ENCODE measurements around the gene P2RY12. TPM values are rescaled to one million over a fixed set of nuclear protein-coding genes. Genes with fewer than 3 reads are reported as not detected.
A peak's percentile ranks its signal among the peaks of the same experiment; 100 is the strongest.

The P2RY12 gene
- total RNA-seq, 2 donors from 2014 or later: not detected

- Mint-ChIP-seq H3K4me1 (peaks cover 30% of the 10 kb centered on the region), H3K27ac (no peak overlapping the region), H3K4me3 (no peak overlapping the region), H3K27me3 (ENCODE audit: insufficient read depth) (no peaks in the 10 kb centered on the region), H3K36me3 (ENCODE audit: low read depth) (no peaks in the 10 kb centered on the region), H3K9me3 (no peaks in the 10 kb centered on the region)
- TF ChIP-seq CTCF (conservative IDR thresholded peaks at IDR 0.05): no peak
- no peaks in the 10 kb centered on the region for H3K27me3 ChIP-seq (ENCODE audit: control insufficient read depth, insufficient read depth, low read length, poor library complexity, severe bottlenecking)
- H3K4me3 ChIP-seq (ENCODE audit: low read length): no peak overlapping the region
- H3K36me3 ChIP-seq (ENCODE audit: control insufficient read depth, insufficient read depth, low read length): no peaks in the 10 kb centered on the region
- no peak overlapping the region for H3K27ac ChIP-seq (ENCODE audit: low read depth, low read length)
- no peak for DNase-seq
- no peak overlapping the region for H3K9ac ChIP-seq (ENCODE audit: extremely low read depth, low read length, poor library complexity, severe bottlenecking)
- peaks cover 5% of the 10 kb centered on the region for H3K9me3 ChIP-seq (ENCODE audit: control insufficient read depth, low read length)
- H3K4me1 ChIP-seq (ENCODE audit: control insufficient read depth, insufficient read depth, low read length): peaks cover 9% of the 10 kb centered on the region
- 57 to 81% methylated on average over 1 to 3 of the region's 3 CpGs for WGBS, 2 experiments (ENCODE audit: insufficient coverage in 1 of 2, insufficient read length in 1 of 2)
Observed at GRCh38 chr3:151312972-151313371, 71.6 kb downstream of the P2RY12 start.

- Mint-ChIP-seq H3K4me3 (no peak overlapping the region), H3K27ac (no peak overlapping the region), H3K4me1 (peaks cover 39% of the 10 kb centered on the region), H3K27me3 (ENCODE audit: insufficient read depth) (no peaks in the 10 kb centered on the region), H3K36me3 (ENCODE audit: low read depth) (no peaks in the 10 kb centered on the region), H3K9me3 (no peaks in the 10 kb centered on the region)
- H3K9me3 ChIP-seq (ENCODE audit: control insufficient read depth, low read length): peaks cover 5% of the 10 kb centered on the region
- WGBS, 2 experiments (ENCODE audit: insufficient coverage in 1 of 2, insufficient read length in 1 of 2): 94 to 100% methylated on average over 2 of the region's 2 CpGs
- no peak overlapping the region for H3K9ac ChIP-seq (ENCODE audit: extremely low read depth, low read length, poor library complexity, severe bottlenecking)
- H3K36me3 ChIP-seq (ENCODE audit: control insufficient read depth, insufficient read depth, low read length): no peaks in the 10 kb centered on the region
- H3K4me1 ChIP-seq (ENCODE audit: control insufficient read depth, insufficient read depth, low read length): peaks cover 10% of the 10 kb centered on the region
- no peak for TF ChIP-seq CTCF (conservative IDR thresholded peaks at IDR 0.05)
- DNase-seq: no peak
- H3K27ac ChIP-seq (ENCODE audit: low read depth, low read length): no peak overlapping the region
- no peaks in the 10 kb centered on the region for H3K27me3 ChIP-seq (ENCODE audit: control insufficient read depth, insufficient read depth, low read length, poor library complexity, severe bottlenecking)
- H3K4me3 ChIP-seq (ENCODE audit: low read length): no peak overlapping the region
Observed at GRCh38 chr3:151309566-151309965, 75.0 kb downstream of the P2RY12 start.

GRCh38 chr3:151307583-151308488, 76.7 kb downstream of the P2RY12 start:
- Mint-ChIP-seq H3K4me1 (peaks cover 39% of the 10 kb centered on the region), H3K9me3 (no peaks in the 10 kb centered on the region)

More at GRCh38 chr3:151307583-151308488, 76.7 kb downstream of the P2RY12 start:
- H3K4me3 Mint-ChIP-seq: no peak overlapping the region
- H3K4me3 ChIP-seq (ENCODE audit: low read length): no peak overlapping the region
- no peak for DNase-seq
- peak overlapping the region; percentile 41 for H3K27ac Mint-ChIP-seq
- H3K9ac ChIP-seq (ENCODE audit: extremely low read depth, low read length, poor library complexity, severe bottlenecking): no peak overlapping the region
- no peaks in the 10 kb centered on the region for H3K27me3 ChIP-seq (ENCODE audit: control insufficient read depth, insufficient read depth, low read length, poor library complexity, severe bottlenecking)
- peaks cover 10% of the 10 kb centered on the region for H3K4me1 ChIP-seq (ENCODE audit: control insufficient read depth, insufficient read depth, low read length)
- H3K27me3 Mint-ChIP-seq (ENCODE audit: insufficient read depth): no peaks in the 10 kb centered on the region
- TF ChIP-seq CTCF (conservative IDR thresholded peaks at IDR 0.05): no peak
- H3K36me3 Mint-ChIP-seq (ENCODE audit: low read depth): no peaks in the 10 kb centered on the region
- H3K27ac ChIP-seq (ENCODE audit: low read depth, low read length): no peak overlapping the region
- no peaks in the 10 kb centered on the region for H3K9me3 ChIP-seq (ENCODE audit: control insufficient read depth, low read length)
- H3K36me3 ChIP-seq (ENCODE audit: control insufficient read depth, insufficient read depth, low read length): no peaks in the 10 kb centered on the region
- 100% methylated on average over 1 of the region's 1 CpG; no CpG with 5 or more reads in 1 of the 2 experiments for WGBS, 2 experiments (ENCODE audit: insufficient coverage in 1 of 2, insufficient read length in 1 of 2)

Data from endodermal cell (in vitro differentiated cells).